ENCODE measurements around the gene RPL7A. TPM values are rescaled to one million over a fixed set of nuclear protein-coding genes. Genes with fewer than 3 reads are reported as not detected.

RPL7A gene
- total and polyA plus RNA-seq, 5 experiments from 2014 or later: 1,183 to 2,355 (median 1,387) TPM

GRCh38 chr9:133400292-133400691 lies 52.3 kb downstream of the RPL7A start:
- no peak for DNase-seq
- Mint-ChIP-seq H3K4me1 (peaks cover 0 to 6% (median 4%) of the 10 kb centered on the region in 4 donors), H3K27me3 (no peaks in the 10 kb centered on the region), H3K4me3 (no peak overlapping the region), H3K27ac (peak overlapping the region in 1 of 10 donors; percentile 53), H3K36me3 (peaks cover 0 to 7% (median 0%) of the 10 kb centered on the region in 3 donors), H3K9me3 (no peaks in the 10 kb centered on the region)
- POLR2A ChIA-PET: interaction anchor here (0.6 kb wide), 1 partner anchor 8 kb away, joined by 3 read pairs; no protein-coding TSS in a partner anchor
- ATAC-seq: no peak

Other genes with a start within 250 kb of the RPL7A start
- 10 to 100 TPM; 93.7 to 99.9 TPM for gene RALGDS, start 227.0 kb upstream of the RPL7A start, total RNA-seq
- 10 to 100 TPM; 14.1 to 35.5 (median 29.4) TPM for gene RALGDS, start 227.0 kb upstream of the RPL7A start, polyA plus RNA-seq
- gene GBGT1, start 184.3 kb upstream of the RPL7A start, total RNA-seq: 1 to 10 TPM; 4.1 to 4.9 TPM
- gene GBGT1, start 184.3 kb upstream of the RPL7A start, polyA plus RNA-seq: not detected
- not detected for gene OBP2B, start 139.0 kb upstream of the RPL7A start, total RNA-seq
- not detected for gene OBP2B, start 139.0 kb upstream of the RPL7A start, polyA plus RNA-seq
- gene ABO, start 73.0 kb upstream of the RPL7A start, total RNA-seq: not detected
- not detected for gene ABO, start 73.0 kb upstream of the RPL7A start, polyA plus RNA-seq
- gene SURF6, start 12.0 kb upstream of the RPL7A start, total RNA-seq: 10 to 100 TPM; 29.8 to 34.1 TPM
- gene SURF6, start 12.0 kb upstream of the RPL7A start, polyA plus RNA-seq: 10 to 100 TPM in 2 of 3 donors, 1 to 10 TPM in 1; 4.9 to 16.9 (median 10.1) TPM
- gene MED22, start 87 bp upstream of the RPL7A start, total RNA-seq: 10 to 100 TPM; 38.2 to 46.4 TPM
- gene MED22, start 87 bp upstream of the RPL7A start, polyA plus RNA-seq: 10 to 100 TPM; 10.3 to 20.6 (median 17.5) TPM
- gene SURF1, start 8.3 kb downstream of the RPL7A start, total RNA-seq: 10 to 100 TPM; 58.7 to 59.5 TPM
- 100 to 1,000 TPM in 2 of 3 donors, 10 to 100 TPM in 1; 90.6 to 119 (median 112) TPM for gene SURF1, start 8.3 kb downstream of the RPL7A start, polyA plus RNA-seq
- gene SURF2, start 8.3 kb downstream of the RPL7A start, total RNA-seq: 10 to 100 TPM; 22.8 to 24.7 TPM
- 10 to 100 TPM; 39.8 to 52.0 (median 49.9) TPM for gene SURF2, start 8.3 kb downstream of the RPL7A start, polyA plus RNA-seq
- 10 to 100 TPM; 68.7 to 70.0 TPM for gene SURF4, start 27.8 kb downstream of the RPL7A start, total RNA-seq
- 100 to 1,000 TPM; 107 to 146 (median 122) TPM for gene SURF4, start 27.8 kb downstream of the RPL7A start, polyA plus RNA-seq
- gene STKLD1, start 28.1 kb downstream of the RPL7A start, total RNA-seq: 1 to 10 TPM; 1.2 to 1.3 TPM
- 1 to 10 TPM in 1 of 3 donors, under 1 TPM in 1, not detected in 1; 0.35 to 2.3 TPM for gene STKLD1, start 28.1 kb downstream of the RPL7A start, polyA plus RNA-seq
- 10 to 100 TPM; 42.4 to 45.6 TPM for gene REXO4, start 69.8 kb downstream of the RPL7A start, total RNA-seq
- gene REXO4, start 69.8 kb downstream of the RPL7A start, polyA plus RNA-seq: 10 to 100 TPM; 15.9 to 30.5 (median 24.4) TPM
- gene ADAMTS13, start 74.1 kb downstream of the RPL7A start, total RNA-seq: 1 to 10 TPM; 3.8 to 4.0 TPM
- gene ADAMTS13, start 74.1 kb downstream of the RPL7A start, polyA plus RNA-seq: under 1 TPM; 0.10 to 0.99 (median 0.41) TPM
- gene CACFD1, start 111.8 kb downstream of the RPL7A start, total RNA-seq: 1 to 10 TPM; 4.4 to 4.9 TPM
- 1 to 10 TPM; 2.5 to 3.7 (median 3.5) TPM for gene CACFD1, start 111.8 kb downstream of the RPL7A start, polyA plus RNA-seq
- 1 to 10 TPM; 8.4 to 8.7 TPM for gene SLC2A6, start 130.9 kb downstream of the RPL7A start, total RNA-seq
- 1 to 10 TPM; 4.0 to 6.0 (median 5.6) TPM for gene SLC2A6, start 130.9 kb downstream of the RPL7A start, polyA plus RNA-seq
- not detected for gene MYMK, start 176.7 kb downstream of the RPL7A start, total RNA-seq
- gene MYMK, start 176.7 kb downstream of the RPL7A start, polyA plus RNA-seq: not detected
- under 1 TPM; 0.44 to 0.66 TPM for gene ADAMTSL2, start 186.5 kb downstream of the RPL7A start, total RNA-seq
- gene ADAMTSL2, start 186.5 kb downstream of the RPL7A start, polyA plus RNA-seq: under 1 TPM in 2 of 3 donors, not detected in 1; 0.03 to 0.14 TPM